ENCODE data around the gene RPL3. TPM values are rescaled to one million over a fixed set of nuclear protein-coding genes. Genes with fewer than 3 reads are reported as not detected.
"Not testable (repeated sequence)": the region's sequence is repeated elsewhere in the genome, so short reads cannot be mapped to it uniquely, and the experiment has no call there.

The RPL3 gene
- total RNA-seq, 1 experiment from 2014 or later: 5,144 TPM

DNA sequence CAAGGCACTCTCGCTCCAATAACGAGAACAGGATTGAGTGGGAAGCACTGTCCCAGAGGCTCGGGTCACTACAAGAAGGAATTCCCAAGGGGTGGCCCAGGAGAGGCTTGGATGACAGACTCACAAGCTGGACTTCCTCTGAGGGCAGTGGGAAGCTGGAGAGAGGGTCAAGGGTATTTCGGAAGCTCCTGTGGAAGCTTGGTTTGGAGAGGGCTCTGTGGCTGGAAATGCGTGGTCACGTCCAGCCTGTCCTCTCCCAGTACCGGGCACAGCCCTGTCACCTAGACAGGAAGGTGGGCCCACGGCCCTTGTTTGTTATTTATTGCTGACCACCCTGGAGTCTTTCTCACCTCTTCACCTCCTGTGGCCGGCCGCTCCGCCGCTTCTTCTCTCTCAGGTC, 35.7 kb upstream of the RPL3 start:
- no peak for DNase-seq (ENCODE audit: low read depth)
- in situ Hi-C loops (cut with HindIII; ENCODE audit: low pct_unique_long_range_greater_than_20kb, low sequenced_read_pairs): no loop called here

DNA sequence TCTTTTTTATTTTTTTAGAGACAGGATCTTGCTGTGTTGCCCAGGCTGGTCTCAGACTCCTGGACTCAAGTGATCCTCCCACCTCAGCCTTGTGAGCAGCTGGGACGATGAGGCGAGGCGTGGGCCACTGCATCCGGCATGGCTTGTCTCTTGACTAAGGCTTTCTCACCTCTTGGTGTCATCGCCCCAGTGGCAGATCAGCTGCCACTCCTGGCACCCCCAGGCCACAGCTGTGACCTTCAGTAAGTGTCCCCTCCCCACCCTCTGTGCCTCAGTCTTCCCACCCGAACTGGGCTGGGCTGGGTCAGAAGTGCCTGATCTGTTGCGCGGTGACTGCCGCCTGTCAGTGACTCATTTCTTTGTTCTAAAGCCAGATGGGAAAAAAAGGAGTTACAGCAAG, 33.9 kb upstream of the RPL3 start:
- DNase-seq (ENCODE audit: low read depth): no peak
- in situ Hi-C loops (cut with HindIII; ENCODE audit: low pct_unique_long_range_greater_than_20kb, low sequenced_read_pairs): no loop called here

DNA sequence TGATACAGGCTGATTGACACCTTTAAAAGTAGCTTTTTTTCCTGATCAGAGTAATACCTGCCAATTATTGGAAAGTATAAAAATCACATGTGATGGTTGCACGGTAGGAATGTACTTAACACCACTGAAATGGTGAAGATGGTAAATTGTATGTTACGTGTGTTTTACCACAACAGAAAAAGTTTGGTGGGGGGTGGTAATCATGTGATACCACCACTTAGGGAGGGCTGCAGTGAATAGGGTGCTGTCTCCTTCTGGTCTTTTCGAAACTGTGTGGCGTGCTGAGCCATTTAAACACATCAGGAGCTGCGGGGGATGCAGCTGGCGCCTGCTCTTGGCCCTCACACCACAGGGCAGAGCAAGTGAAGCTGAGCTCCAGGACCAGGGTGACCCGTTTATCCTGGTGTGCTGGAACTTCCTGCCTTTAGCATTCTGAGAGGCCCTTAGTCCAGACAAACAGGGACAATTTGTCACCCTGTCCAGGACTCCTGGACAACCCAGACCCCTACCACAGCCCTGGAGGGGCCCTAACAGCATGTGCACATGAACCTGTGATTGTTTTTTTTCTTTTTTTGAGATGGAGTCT, 33.0 kb upstream of the RPL3 start:
- in situ Hi-C loops (cut with HindIII; ENCODE audit: low pct_unique_long_range_greater_than_20kb, low sequenced_read_pairs): no loop called here
- DNase-seq (ENCODE audit: low read depth): no peak

DNA sequence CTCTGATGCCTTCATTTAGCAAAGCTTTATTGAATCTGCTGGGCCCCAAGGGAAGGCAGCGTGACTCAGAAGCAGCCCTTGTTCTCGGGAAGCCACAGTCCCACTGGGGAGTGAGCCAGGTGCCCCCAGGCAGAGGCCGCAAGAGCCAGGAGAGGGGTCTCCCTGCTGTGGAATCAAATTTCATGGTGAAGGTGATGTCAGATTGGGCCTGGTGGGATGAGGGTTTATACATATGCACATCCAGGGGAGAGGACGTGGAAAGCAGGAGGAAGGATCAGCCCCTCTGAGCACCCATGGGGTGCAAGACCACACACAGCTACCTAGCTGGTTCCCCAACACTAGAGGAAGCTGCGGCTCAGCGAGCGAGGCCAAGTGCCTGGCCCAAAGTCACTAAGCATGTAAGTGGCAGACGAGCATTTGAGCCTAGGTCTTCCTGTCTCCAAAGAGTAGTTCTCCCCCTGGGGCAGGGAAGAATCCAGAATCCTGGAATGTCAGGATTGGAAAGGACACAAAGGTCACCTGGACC, 32.3 kb upstream of the RPL3 start:
- in situ Hi-C loops (cut with HindIII; ENCODE audit: low pct_unique_long_range_greater_than_20kb, low sequenced_read_pairs): no loop called here
- no peak for DNase-seq (ENCODE audit: low read depth)

DNA sequence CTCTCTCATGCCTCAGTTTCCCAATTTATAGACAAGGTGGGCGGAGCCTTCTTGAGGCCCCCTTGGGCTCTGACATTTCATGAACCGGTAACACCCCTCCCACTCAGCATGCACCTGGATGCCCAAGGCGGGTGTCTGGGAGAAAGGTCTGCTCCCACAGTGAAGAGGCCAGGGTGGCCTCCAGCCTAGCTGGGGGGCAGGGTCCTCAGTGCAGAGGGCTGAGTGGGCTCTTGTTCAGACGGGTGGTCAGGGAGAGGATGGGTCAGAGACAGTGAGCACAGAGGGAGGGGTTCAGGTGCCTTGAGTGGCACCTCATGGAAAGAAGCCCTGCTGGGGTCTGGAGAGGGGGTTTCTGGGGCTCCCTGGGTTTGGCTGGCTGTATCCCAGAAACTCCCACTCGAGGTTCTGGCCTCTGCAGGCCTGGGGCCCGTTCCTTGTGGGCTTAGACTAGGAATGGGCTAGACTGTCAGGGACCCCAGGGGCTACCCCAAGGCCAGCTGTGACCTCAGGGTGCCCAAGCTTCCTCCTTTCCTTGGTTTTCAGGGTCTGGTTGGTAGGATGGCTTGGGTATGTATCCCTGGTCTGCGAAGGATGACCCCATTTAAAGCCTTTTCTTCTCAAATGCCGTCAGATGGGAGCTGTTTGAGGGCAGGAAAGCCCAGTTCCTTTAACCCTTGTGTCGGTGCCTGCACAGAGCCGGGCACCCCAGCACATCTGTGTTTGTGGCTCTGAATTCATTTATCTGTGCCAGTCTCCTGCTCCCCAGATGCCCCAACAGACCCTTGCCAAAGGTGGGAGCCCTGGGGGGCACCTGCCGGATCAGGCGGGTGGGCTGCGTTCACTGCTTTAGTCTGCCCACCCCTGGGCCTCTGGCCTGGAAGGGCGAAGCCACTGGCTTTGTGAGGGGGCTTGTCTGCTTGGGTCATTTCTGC, 31.6 kb upstream of the RPL3 start:
- in situ Hi-C loops (cut with HindIII; ENCODE audit: low pct_unique_long_range_greater_than_20kb, low sequenced_read_pairs): no loop called here
- DNase-seq (ENCODE audit: low read depth): no peak

DNA sequence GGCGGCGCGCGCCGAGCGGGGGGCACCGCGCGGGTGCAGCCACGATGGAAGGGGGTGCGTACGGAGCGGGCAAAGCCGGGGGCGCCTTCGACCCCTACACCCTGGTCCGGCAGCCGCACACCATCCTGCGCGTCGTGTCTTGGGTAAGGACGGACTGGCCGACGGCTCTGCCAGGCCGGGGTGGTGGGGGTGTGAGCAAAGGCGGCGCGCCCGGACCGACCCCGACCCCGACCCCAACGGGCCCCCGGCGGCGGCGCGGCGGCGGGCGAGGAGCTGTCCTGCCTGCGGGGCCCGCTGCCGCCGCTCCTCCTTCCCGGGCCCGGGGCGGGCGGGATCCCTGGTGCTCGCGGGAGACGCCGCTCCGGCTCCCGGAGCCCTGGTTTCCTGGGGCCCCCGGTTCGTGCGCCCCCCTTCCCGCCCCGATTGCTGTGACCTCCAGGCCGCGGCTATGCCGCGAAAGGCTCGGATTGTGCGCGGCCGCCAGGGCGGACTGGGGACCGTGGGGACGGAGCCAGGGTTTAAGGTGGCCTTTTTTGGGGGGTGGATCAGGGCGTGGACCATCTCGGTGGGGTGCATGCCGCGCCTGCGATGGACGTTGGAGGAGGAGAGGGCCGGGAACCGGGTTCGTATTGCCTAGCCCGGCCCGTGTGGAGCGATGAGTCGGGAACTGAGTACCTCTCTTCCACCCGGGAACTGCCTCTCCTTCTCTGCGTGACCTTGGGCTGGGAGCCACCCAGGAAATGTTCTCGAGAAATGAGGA, 30.7 kb upstream of the RPL3 start, which contains the start of gene SYNGR1:
Gene SYNGR1 (plus strand): TSS at position 25 of the 760 bp plus-strand sequence. CDS start 20 bp downstream, at position 45.
- no peak for DNase-seq (ENCODE audit: low read depth)
- in situ Hi-C loops (cut with HindIII; ENCODE audit: low pct_unique_long_range_greater_than_20kb, low sequenced_read_pairs): no loop called here

DNA sequence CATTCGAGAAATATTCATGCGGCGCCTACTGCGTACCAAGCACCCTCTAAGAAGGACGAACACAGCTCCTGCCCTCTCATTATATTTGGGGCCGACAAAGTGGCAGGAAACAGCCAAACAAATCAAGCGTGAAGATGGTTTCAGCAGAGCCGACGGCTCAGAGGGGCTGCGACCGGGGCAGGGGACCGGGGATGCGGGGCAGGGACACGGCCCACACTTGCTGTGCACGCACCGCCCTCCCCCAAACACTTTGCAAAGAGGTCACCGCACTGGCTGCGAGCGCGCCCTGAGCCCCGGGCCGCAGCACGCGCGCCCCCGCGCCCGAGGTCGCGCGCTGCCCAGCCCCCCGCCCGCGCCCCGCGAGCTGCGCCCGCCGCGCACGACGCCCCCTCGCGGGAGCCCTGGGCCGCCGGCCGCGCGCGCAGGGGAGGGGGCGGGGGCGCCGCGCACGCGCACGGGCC, 30.1 kb upstream of the RPL3 start:
- no peak for DNase-seq (ENCODE audit: low read depth)
- in situ Hi-C loops (cut with HindIII; ENCODE audit: low pct_unique_long_range_greater_than_20kb, low sequenced_read_pairs): no loop called here

DNA sequence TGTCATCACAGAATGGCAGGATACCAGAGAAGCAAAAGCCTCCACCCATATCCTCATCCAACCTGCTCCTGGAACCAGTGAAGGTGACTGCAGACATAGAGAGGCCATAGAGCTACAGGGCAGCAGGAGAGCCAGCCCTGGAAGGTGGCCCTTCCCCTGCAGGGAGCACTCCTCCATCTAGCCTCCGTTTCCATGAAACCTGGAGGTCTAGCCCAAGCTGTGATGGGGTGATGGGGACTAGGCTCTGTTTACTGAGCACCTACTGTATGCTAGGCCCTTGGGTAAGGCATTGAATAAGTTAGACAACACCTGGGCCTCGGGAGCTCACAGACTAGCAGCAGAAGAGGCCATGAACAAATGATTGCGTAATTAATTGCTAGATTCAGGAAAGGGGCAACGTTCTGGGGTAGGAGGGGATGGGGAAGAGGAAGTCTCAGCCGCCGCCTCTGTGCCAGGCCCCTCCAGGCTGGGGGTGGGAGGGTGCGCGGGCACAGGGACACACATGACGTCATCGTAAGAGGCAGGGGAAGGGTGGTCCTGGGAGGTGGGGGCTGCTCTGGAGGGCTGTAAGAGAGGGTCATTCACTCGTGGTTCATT, 29.6 kb upstream of the RPL3 start:
- in situ Hi-C loops (cut with HindIII; ENCODE audit: low pct_unique_long_range_greater_than_20kb, low sequenced_read_pairs): no loop called here
- no peak for DNase-seq (ENCODE audit: low read depth)

DNA sequence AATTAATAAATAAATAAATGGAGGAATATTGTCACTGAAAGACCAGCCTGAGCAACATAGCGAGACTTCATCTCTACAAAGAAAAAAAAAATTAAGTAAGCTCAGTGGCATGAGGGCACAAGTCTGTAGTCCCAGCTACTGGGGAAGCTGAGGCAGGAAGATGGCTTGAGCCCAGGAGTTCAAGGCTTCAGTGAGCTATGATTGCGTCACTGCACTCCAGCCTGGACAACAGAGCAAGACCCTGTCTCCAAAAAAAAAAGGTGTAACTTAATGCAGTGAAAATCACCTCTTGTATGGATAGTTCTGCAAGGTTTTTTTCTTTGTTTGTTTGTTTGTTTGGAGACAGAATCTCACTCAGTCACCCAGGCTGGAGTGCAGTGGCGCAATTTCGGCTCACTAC, 25.8 kb upstream of the RPL3 start:
- no peak for DNase-seq (ENCODE audit: low read depth)
- in situ Hi-C loops (cut with HindIII; ENCODE audit: low pct_unique_long_range_greater_than_20kb, low sequenced_read_pairs): no loop called here

DNA sequence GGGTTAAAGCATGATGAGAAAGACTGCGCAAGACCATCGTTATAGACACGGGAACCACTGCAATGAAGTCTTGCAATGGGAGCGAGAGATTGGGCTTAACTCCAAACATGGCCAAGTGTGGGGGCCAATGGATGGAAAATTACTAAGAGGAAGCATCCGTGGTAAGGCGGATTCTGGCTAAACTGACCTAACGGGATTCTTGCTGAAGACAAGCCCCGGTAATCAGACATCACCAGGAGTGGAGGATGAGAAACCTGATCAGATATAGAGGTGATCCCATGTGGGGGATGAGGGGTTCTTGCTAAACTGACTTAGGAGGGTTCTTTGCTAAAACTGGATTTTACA, 24.6 kb upstream of the RPL3 start:
- in situ Hi-C loops (cut with HindIII; ENCODE audit: low pct_unique_long_range_greater_than_20kb, low sequenced_read_pairs): no loop called here

DNA sequence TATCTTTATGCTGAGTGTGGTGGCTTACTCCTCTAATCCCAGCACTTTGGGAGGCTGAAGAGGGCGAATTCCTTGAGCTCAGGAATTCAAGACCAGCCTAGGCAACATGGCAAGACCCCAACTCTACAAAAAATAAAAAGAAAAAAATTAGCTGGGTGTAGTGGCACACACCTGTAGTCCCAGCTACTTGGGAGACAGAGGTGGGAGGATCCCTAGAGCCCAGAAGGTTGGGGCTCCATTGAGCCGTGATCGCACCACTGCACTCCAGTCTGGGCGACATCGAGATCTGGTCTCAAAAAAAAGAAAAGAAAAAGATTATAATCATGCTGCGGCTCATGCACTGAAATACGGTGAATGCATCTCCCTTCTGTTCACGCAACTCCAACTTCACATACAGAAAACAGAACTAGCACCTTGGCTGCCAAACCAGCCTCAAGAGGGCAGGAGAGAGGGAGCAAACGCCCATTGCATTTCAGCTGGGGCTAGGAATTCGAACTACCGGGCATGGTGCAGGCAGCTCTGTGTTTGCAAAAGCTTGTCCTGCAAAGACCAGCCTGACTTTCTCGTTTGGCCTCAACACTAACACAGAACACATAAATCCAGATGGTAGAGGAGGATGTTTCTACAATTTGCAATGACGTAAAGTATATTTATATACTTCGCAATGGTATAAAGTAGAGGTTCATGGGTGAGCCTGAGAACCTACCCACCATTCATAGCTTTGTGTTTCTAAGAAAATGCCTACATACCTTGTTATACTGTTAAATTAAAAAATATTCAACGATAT, 24.0 kb upstream of the RPL3 start:
- DNase-seq (ENCODE audit: low read depth): peak; percentile 62
- in situ Hi-C loops (cut with HindIII; ENCODE audit: low pct_unique_long_range_greater_than_20kb, low sequenced_read_pairs): no loop called here

More for the DNA sequence above, 24.6 kb upstream of the RPL3 start:
- no peak for DNase-seq (ENCODE audit: low read depth)

DNA sequence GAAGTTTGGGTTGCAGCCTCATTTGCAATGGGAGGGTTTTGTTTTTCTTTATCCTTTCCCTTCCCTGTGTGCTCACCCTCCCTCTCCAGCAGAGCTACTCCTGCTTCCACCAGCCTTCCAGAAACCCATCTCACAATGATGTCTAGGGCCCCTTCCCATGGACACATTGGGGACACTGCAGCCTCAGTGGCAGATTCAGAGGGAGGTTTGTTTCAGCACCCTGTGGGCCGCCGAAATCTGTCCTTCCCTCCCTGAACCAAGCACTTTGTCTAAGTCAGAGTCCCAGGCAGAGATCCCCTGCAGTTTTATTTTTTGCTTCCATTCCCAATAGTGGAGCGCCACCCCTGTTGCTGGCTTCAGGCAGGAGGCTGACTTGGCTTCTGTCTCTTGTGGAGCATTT, 21.8 kb upstream of the RPL3 start:
- no peak for DNase-seq (ENCODE audit: low read depth)
- in situ Hi-C loops (cut with HindIII; ENCODE audit: low pct_unique_long_range_greater_than_20kb, low sequenced_read_pairs): no loop called here

DNA sequence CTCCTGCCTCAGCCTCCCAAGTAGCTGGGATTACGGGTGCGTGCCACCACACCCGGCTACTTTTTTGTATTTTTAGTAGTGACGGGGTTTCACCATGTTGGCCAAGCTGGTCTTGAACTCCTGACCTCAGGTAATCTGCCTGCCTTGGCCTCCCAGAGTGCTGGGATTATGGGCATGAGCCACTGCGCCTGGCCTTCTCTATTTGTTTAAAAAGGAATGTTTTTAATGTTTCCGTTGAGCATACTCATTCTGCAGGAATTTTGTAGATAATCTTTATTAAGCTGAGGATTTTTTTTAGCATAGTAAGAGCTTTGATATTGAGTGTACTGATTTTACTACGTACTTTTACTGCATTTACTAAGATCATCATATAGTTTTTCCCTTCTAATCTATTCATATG, 20.4 kb upstream of the RPL3 start:
- DNase-seq (ENCODE audit: low read depth); in situ Hi-C loops (cut with HindIII; ENCODE audit: low pct_unique_long_range_greater_than_20kb, low sequenced_read_pairs): not testable (repeated sequence)

DNA sequence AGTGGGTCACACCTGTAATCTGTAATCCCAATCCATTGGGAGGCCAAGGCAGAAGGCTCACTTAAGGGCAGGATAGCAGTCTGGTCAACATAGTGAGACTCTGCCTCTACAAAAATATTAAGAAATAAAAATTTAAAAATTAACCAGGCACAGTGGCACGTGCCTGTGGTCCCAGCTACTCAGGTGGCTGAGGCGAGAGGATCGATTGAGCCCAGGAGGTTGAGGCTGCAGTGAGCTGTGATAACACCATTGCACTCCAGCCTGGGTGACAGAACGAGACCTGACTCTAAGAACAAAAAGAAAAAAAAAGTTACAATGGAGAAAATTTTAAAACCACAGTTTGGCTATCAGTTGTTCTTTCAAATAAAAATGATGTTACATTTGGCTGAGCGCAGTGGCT, 17.0 kb upstream of the RPL3 start:
- no peak for DNase-seq (ENCODE audit: low read depth)
- in situ Hi-C loops (cut with HindIII; ENCODE audit: low pct_unique_long_range_greater_than_20kb, low sequenced_read_pairs): no loop called here

DNA sequence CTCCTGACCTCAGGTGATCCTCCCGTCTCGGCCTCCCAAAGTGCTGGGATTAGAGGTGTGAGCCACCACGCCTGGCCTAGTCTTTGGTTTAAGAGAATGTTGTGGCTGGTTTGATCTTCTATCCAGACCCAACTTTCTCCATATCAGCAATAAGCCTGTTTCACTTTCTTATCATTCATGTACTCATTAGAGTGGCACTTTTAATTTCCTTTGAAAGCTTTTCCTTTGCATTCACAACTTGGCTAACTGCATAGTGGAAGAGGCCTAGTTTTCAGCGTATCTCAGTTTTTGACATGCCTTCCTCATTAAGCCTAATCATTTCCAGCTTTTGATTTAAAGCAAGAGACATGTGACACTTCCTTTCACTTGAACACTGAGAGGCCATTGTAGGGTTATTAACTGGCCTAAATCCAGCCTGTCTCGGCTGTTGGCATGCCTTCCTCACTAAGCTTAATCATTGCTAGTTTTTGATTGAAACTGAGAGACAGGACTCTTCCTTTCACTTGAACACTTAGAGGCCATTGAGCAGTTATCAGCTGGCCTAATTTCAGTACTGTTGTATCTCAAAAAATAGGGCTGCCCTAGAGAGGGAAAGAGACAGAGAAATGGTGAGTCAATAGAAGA, 13.1 kb upstream of the RPL3 start:
- in situ Hi-C loops (cut with HindIII; ENCODE audit: low pct_unique_long_range_greater_than_20kb, low sequenced_read_pairs): no loop called here
- DNase-seq (ENCODE audit: low read depth): no peak

DNA sequence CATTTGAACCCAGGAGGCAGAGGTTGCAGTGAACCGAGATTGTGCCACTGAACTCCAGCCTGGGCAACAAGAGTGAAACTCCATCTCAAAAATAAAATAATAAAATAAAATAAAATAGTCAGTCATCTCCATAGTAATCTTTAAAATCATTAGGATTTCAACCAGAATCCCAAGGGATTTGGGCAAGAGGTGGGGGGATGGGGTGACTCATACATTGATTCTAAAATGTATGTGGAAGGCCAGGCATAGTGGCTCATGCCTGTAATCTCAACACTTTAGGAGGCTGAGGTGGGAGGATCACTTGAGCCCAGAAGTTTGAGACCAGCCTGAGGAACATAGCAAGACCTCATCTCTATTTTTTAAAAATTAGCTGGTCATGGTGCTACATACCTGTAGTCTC, 11.1 kb upstream of the RPL3 start:
- DNase-seq (ENCODE audit: low read depth); in situ Hi-C loops (cut with HindIII; ENCODE audit: low pct_unique_long_range_greater_than_20kb, low sequenced_read_pairs): not testable (repeated sequence)

DNA sequence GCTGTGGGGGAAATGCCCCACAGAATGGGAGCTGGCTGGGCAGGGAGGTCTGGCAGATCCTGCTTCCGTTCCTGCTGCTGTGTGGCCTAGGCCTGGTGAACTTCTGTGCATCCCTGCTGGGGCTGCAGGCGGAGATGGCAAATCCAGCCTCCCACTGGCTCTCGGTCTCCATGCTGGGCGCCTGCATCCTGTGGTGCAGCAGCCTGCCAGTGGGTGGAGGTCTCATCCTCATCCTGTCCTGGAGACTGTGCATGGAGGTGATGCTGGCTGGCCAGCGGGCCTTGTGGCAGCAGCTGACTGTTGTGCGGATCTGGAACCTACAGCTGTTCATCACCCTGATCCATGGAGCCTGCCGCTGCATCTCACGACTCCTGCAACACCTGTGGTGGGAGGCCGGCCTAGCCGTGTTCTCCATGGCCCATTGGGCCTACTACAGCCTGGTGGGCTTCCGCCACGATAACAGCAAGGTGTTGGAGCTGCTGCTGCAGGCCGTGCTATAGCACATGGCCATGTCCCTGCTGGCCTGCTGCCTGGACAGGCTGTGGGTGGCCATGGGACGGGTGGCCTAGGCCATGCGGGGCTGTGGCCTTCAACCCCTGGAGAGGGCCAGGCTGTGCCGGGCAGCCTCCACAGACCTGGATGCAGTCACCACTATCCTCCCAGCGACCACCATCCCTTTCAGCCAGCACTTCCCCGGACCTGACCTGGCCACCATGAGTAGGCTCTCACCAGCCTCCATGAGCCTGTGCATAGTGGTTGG, 8.8 kb upstream of the RPL3 start:
- DNase-seq (ENCODE audit: low read depth): no peak
- in situ Hi-C loops (cut with HindIII; ENCODE audit: low pct_unique_long_range_greater_than_20kb, low sequenced_read_pairs): no loop called here
